ENCODE measurements around the gene TIGD3.

DNA sequence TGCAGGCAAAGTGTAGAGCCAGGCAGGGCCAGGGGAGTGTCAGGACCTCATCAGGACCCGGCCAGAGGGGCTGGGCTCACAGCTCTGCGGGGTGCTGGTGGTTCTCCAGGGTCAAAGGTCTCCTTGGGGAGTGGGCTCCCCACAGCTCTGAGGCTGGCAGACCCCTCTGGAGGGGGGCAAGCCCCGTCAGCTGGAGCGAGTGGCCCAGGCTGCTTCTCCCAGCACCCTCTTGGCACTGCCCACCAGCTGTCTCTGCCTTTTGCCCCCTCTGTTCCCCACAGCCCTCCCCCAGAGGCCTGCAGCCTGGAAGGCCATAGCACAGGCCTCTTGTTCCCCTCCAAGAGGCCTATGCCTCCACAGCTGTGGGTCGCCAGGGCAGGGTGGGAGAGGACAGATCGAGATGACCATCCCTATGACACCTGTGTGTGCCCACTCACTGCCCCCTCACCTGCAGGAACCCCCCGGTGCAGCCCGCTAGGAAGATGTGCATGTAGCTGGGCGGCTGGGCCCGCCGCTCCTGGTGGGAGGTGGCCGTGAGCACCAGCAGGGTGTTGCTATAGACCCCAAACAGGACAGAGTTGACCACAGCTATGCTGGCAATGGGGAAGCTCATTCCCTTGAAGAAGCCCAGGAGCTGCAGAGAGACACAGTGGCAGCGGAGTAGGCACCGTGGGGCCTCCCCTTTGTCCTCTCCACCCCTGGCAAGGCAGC lies 24.5 kb downstream of the TIGD3 start:
- TF ChIP-seq POLR2A (IDR thresholded peaks at IDR 0.05; ENCODE audit: low read length) (no peak), GATA1 (IDR thresholded peaks at IDR 0.05; ENCODE audit: low read depth, low read length) (no peak)
